Islet of Langerhans (tissue), 1 donor: ENCODE measurements around the gene MSL1.

Source experiments
- FAIRE-seq: peaks from one replicate; lab custom pipeline; 2011; peaks lifted over from hg19 to GRCh38; lab: Jason Lieb, UNC

The MSL1 gene, protein sequence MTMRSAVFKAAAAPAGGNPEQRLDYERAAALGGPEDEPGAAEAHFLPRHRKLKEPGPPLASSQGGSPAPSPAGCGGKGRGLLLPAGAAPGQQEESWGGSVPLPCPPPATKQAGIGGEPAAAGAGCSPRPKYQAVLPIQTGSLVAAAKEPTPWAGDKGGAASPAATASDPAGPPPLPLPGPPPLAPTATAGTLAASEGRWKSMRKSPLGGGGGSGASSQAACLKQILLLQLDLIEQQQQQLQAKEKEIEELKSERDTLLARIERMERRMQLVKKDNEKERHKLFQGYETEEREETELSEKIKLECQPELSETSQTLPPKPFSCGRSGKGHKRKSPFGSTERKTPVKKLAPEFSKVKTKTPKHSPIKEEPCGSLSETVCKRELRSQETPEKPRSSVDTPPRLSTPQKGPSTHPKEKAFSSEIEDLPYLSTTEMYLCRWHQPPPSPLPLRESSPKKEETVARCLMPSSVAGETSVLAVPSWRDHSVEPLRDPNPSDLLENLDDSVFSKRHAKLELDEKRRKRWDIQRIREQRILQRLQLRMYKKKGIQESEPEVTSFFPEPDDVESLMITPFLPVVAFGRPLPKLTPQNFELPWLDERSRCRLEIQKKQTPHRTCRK

DNA sequence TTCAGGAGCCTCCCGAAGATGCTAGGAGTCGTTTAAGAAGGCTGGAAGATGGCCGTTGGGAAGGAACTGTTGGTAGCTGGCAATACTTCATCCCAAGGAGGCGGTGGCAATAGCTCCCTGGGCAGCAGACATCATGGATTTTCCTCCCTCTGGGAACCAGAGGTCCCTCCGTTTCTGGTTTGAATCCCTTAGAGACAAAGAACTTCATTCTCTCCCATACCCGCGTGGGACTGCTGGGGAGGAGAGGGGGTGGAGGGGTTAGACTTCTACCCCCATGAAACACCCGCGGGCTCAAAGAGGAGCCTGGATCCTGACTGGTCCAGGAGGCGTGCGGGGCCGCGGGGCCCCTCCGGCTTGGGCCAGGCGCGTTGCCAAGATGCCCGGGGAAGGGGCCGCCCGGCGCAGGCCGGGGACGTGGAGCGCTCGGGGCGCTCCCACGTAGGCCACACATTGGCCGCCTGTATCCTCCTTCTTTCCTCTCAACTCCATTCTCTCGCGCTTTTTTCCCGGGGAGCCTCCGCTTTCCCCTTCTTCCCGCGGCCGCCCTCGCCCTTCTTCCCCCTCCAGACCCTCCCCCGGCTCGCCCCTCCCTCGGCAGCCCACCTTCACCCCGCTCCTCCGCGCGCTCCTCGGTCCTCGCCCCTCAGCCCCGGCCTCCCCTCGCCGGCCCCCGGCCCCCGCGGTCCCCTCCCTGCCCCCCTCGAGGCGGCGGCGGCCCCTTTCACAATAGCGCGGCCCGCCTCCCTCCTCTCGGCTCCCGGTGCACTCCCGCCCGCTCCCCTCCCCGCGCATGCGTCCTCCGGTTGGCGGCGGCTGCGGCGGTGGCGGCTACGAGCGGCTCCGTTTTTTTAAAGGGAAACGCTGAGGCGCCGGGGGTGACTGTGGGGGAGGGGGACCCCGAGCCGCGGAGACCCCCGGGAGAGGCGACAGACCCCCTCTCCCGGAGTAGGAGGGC is at the start of gene MSL1:
Gene MSL1, plus strand, starts transcription at position 791 of the 955 bp plus-strand sequence. CDS start 642 bp downstream, outside the sequence.
- no peak for FAIRE-seq

DNA sequence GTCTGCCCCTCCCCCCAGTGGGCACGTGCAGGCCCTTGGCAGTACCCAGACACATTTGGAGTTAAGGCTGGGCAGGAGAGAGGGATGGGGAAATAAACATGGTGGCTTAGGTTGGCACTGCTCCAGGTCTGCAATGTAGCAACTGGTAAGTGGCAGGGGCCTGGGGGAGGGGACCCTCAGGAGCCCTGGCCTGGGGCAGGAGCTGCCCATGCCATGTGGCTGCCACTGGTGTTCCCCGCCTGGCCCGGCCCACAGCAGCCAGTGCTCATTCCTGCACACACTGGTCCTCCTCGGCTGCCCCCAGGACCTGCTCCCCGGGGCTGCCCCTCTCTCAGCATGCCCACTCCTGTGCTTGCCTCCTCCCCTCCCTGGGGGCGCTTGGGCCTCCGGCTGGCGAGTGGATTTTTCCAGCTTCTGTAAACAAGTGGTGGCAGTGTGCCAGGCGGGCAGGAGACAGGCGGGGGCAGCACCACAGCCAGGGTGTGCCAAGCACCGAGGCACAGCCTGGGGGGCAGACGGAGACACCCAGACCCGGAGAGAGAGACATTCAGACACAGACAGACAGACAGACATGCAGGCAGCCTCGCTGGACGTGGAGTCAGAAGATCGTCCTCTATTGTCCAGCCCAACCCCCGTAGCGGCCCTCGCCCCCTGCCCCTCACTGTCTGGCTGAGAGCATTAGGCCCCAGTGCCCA is 49.6 kb upstream of the MSL1 start:
- no peak for FAIRE-seq

DNA sequence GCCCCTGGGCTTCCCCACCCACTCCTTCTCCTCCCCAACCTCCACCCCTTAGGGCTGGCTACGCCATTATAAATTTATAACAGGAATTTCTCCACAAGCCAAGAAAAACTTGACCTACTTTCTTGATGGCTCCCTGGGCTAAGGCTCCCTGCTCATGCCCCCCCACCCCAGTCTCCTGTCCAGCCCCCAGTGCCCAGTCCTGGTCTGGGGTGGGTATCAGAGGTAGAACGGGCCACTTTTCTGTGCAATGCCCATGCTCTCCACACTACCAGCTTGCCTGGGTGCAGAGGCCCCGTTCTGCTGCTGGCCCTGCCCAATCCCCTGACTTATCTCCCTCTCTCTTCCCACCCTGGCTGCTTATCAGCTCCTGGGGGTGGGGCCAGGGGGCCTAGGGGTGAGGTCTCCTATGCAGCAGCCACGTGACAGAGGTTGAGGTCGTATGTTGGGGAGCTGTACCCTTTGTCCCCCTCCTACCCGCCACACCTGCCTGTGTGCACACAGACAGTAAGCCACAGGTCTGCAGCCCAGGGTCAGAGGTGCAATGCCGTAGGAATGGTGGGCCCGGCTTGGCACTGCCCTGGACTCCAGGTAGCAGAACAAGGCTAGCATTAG is 48.9 kb upstream of the MSL1 start:
- FAIRE-seq, result no peak

DNA sequence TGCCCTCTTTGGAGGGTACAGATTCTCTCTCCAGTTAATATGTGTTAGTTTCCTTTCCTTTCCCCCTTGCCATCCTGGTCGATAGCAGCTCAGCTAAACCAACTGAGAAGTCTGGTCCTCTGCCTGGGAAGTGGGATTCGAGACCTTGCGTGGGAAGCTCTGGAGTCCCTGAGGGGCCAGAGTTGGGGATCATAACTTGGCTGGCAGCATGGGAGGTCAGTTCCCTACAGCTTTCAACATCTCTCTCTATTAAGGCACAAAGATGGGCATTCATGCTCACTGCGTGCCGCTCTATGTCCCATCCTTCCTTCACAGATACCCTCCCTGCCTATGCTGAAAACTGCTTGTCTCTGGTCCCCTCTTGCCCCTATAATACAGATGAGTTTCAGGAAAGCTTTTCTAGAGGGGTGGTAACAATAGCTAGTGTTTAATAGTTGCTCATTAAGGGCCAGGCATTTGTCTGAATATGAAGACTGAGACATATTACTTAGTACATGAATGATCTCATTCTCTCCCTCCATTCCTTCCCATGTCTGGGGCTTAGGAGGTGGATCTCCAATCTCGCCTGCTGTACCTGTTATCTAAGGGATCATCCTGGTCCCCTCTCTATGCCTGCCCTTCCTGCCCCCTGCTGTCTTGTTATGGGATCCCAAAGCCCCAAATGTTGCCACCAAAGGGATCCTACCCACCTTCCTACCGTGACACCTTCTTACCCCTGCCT is 48.2 kb upstream of the MSL1 start:
- no peak for FAIRE-seq

DNA sequence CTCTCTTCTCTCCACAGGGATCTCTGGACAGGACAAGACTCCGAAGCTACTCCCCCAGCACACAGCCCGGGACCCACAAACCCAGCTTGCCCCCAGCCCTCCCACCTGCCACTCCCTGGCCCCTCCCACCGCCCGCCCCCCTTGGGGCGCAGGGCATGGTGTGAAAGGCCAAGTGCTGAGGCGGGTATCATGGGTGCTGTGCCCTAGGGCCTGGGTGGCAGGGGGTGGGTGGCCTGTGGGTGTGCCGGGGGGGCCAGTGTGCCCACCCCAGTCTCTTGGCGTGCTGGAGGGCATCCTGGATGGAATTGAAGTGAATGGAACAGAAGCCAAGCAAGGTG is 47.6 kb upstream of the MSL1 start:
- FAIRE-seq, result no peak

GRCh38 chr17:40074871-40075200 is 46.9 kb upstream of the MSL1 start:
- FAIRE-seq, result no peak

- FAIRE-seq, result no peak
Measured at GRCh38 chr17:40075201-40075941, 46.4 kb upstream of the MSL1 start.

GRCh38 chr17:40075942-40076498 is 45.8 kb upstream of the MSL1 start:
- FAIRE-seq, result no peak

DNA sequence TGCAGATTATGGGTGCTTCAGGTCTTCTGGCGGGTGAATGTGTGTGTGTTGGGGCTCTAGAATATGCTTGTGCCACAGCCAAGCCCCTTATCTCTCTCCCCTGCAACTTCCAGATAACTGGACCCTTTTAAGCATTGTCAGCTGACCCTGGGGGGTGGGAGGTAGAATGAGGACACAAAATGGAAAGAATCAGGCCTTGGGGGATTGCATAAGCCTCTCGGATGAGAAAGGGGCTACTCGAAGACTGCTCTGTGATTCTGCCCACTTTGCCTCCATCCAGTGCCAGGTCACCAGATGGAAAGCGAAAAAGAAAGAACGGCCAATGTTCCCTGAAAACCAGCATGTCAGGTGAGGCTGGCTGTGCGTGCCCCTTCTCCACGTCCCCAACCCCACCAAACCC is 45.2 kb upstream of the MSL1 start:
- FAIRE-seq, result no peak

- no peak for FAIRE-seq
Measured at GRCh38 chr17:40079545-40079944, 42.2 kb upstream of the MSL1 start.

GRCh38 chr17:40084477-40084876 is 37.3 kb upstream of the MSL1 start:
- no peak for FAIRE-seq

DNA sequence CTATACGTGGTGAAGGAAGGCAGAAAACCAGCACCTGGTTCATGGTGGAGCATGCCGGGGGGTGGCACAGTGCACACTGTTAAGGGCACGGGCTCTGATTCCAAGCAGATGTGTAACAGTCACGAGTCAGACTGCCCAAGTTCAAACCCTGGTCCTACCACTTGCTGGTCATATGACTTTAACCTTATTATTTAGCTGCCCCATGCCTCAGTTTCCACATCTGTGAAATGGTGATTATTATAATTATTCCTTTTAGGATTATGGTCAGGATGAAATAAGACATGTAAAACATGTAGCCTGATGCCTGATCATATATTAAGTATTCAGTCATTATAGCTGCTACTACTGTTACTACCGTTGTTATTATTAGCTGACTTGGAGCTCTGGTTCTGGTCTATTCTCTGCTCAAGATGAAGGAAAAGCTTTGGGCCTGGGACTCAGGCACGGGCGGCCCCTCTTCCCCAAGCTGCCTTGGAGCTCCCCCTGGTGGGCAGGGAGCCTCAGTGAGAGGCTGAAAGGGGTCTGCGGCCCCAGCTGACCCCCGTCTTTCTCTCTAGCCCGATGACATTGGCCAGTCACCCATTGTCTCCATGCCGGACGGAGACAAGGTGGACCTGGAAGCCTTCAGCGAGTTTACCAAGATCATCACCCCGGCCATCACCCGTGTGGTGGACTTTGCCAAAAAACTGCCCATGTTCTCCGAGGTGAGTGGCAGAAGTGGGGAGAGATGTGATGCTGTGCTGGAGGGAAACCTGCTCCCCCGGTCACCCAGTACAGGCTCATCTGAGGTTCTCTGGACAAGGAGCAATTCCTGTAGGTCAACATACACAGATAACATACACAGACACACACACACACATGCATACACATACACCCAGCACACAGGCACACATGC is 35.4 kb upstream of the MSL1 start:
- FAIRE-seq, result no peak

DNA sequence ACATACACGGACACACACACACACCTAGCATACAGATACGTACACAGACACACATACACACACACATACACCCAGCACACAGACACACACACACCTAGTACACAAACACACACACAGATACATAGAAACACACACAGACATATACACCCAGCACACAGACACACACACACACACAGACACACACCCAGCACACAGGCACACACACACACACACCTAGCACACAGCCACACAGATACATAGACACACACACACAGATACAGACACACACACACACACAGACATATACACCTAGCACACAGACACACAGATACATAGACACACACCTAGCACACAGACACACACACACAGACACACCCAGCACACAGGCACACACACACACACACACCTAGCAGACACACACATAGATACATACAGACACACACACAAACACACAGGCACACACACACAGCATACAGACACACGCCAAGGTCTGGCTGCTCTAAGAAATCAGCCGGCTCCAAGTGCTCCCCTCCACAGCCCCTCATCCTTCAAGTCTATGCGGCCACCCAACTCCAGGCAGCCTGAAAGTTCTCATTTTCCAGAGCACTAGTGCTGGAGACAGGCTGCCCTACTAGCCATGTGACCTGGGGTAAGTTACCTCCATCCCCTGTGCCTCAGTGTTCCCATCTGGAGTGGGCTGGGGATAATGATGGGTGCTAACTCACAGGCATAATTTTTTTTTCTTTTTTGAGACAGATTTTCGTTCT is 34.5 kb upstream of the MSL1 start:
- FAIRE-seq, result no peak

- FAIRE-seq, result no peak
Measured at GRCh38 chr17:40087903-40088718, 33.7 kb upstream of the MSL1 start.

GRCh38 chr17:40089077-40089895 is 32.5 kb upstream of the MSL1 start:
- FAIRE-seq, result no peak

DNA sequence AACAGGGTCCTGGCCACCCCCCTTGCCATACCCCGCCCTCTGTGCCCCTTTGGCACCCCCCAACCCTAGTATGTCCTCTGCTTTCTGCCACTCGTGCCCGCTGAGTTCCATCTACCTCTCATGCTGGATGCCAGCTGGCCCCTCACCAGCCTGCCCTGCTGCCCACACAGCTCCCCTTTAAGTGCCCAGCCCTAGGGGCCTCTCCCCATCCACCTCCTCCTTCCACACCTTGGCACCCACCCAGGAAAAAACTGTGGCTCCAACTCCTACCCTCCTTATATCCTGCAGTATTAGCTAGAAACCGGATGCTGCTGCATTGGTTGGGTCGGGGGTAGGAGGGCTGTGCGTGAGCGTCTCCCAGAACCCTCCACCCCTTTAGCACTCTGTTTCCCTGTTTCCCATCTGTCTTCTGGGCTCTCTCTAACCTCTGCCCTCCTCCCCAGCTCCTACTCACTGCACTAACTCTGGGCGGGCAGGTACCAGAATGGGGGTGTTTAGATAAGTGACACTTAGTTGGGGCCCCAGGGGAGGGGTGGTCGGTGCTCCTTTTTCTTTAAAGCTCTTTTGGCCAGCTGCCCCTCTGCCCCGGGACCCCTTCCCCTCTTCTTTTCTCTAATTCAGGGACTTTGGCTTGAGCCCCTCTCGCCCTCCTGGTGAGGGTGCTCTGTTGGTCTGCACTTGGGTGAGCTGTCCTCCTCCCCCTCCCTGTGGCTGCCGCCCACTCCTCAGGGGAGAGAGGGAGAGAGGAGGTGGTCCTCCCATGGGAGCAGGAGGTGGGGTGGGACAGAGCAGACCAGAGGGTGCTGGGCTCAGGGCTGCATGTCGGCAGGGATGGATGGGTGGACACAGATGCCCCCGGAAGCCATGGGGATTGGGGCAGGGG is 31.3 kb upstream of the MSL1 start:
- no peak for FAIRE-seq
